Measurements from ENCODE around the gene VWA8. TPM values are rescaled to one million over a fixed set of nuclear protein-coding genes. Genes with fewer than 3 reads are reported as not detected.

VWA8 gene
- polyA plus RNA-seq, 3 donors: 2.0 to 4.4 (median 3.4) TPM

GRCh38 chr13:41827507-41828213 lies 133.2 kb downstream of the VWA8 start:
- no peaks in the 10 kb centered on the region for H3K4me1 ChIP-seq (ENCODE audit: control insufficient read depth in 1 of 2, insufficient read depth in 2 of 2, low read length in 2 of 2)
- no peak overlapping the region for H3K4me2 ChIP-seq (replicated peaks; ENCODE audit: extremely low read depth, low read length, poor library complexity, severe bottlenecking)
- no peak overlapping the region for H3K4me3 ChIP-seq (replicated peaks in 1 of 3; ENCODE audit: low read depth in 2 of 3, low read length in 3 of 3)
- H3K27me3 ChIP-seq (ENCODE audit: control insufficient read depth in 2 of 2, insufficient read depth in 2 of 2, low read length in 2 of 2): no peaks in the 10 kb centered on the region
- no peak overlapping the region for H3K4me3 Mint-ChIP-seq
- no peaks in the 10 kb centered on the region for H3K79me2 ChIP-seq (ENCODE audit: insufficient read depth, low read length)
- no CpG with 5 or more reads among the region's 5 CpGs for WGBS (ENCODE audit: insufficient coverage)
- H3K27ac ChIP-seq (ENCODE audit: low read depth in 1 of 2, low read length in 2 of 2): no peak overlapping the region
- H3K4me1 Mint-ChIP-seq: no peaks in the 10 kb centered on the region
- H3K27ac Mint-ChIP-seq: no peak overlapping the region
- intact Hi-C loops (cut with micrococcal nuclease): no loop called here
- H4K20me1 ChIP-seq (ENCODE audit: insufficient read depth, low read length): no peaks in the 10 kb centered on the region
- no peak overlapping the region for H2AFZ ChIP-seq (ENCODE audit: insufficient read depth, low read depth, low read length, poor library complexity, severe bottlenecking)
- peaks cover 0 to 7% of the 10 kb centered on the region in 2 donors for H3K36me3 ChIP-seq (replicated peaks in 1 of 2; ENCODE audit: control insufficient read depth in 1 of 2, insufficient read depth in 2 of 2, low read length in 2 of 2)
- no peaks in the 10 kb centered on the region for H3K9me3 Mint-ChIP-seq
- H3K9me3 ChIP-seq (replicated peaks in 1 of 2; ENCODE audit: control insufficient read depth in 1 of 2, insufficient read depth in 1 of 2, low read length in 2 of 2): no peaks in the 10 kb centered on the region
- H3K9ac ChIP-seq (ENCODE audit: insufficient read depth, low read length, poor library complexity, severe bottlenecking): no peak overlapping the region
- DNase-seq: no peak
- TF ChIP-seq CTCF (IDR thresholded peaks at IDR 0.05): no peak
- H3K27me3 Mint-ChIP-seq (ENCODE audit: low read depth in 3 of 3): peaks cover 0 to 2% (median 0%) of the 10 kb centered on the region in 3 donors
- peaks cover 26 to 43% of the 10 kb centered on the region in 2 donors for H3K36me3 Mint-ChIP-seq

- no peaks in the 10 kb centered on the region for H3K4me1 ChIP-seq (ENCODE audit: control insufficient read depth in 1 of 2, insufficient read depth in 2 of 2, low read length in 2 of 2)
- no peaks in the 10 kb centered on the region for H4K20me1 ChIP-seq (ENCODE audit: insufficient read depth, low read length)
- no peak overlapping the region for H3K4me3 Mint-ChIP-seq
- no peaks in the 10 kb centered on the region for H3K9me3 ChIP-seq (replicated peaks in 1 of 2; ENCODE audit: control insufficient read depth in 1 of 2, insufficient read depth in 1 of 2, low read length in 2 of 2)
- no peak for TF ChIP-seq CTCF (IDR thresholded peaks at IDR 0.05)
- peaks cover 23 to 36% of the 10 kb centered on the region in 2 donors for H3K36me3 Mint-ChIP-seq
- no peak overlapping the region for H3K27ac Mint-ChIP-seq
- intact Hi-C loops (cut with micrococcal nuclease): no loop called here
- no peaks in the 10 kb centered on the region for H3K79me2 ChIP-seq (ENCODE audit: insufficient read depth, low read length)
- H3K9ac ChIP-seq (ENCODE audit: insufficient read depth, low read length, poor library complexity, severe bottlenecking): no peak overlapping the region
- H3K4me1 Mint-ChIP-seq: no peaks in the 10 kb centered on the region
- H3K4me3 ChIP-seq (replicated peaks in 1 of 3; ENCODE audit: low read depth in 2 of 3, low read length in 3 of 3): no peak overlapping the region
- peaks cover 0 to 2% (median 0%) of the 10 kb centered on the region in 3 donors for H3K27me3 Mint-ChIP-seq (ENCODE audit: low read depth in 3 of 3)
- H3K27ac ChIP-seq (ENCODE audit: low read depth in 1 of 2, low read length in 2 of 2): no peak overlapping the region
- no peaks in the 10 kb centered on the region for H3K9me3 Mint-ChIP-seq
- H3K4me2 ChIP-seq (replicated peaks; ENCODE audit: extremely low read depth, low read length, poor library complexity, severe bottlenecking): no peak overlapping the region
- H2AFZ ChIP-seq (ENCODE audit: insufficient read depth, low read depth, low read length, poor library complexity, severe bottlenecking): no peak overlapping the region
- no peaks in the 10 kb centered on the region for H3K27me3 ChIP-seq (ENCODE audit: control insufficient read depth in 2 of 2, insufficient read depth in 2 of 2, low read length in 2 of 2)
- DNase-seq: no peak
- peaks cover 0 to 7% of the 10 kb centered on the region in 2 donors for H3K36me3 ChIP-seq (replicated peaks in 1 of 2; ENCODE audit: control insufficient read depth in 1 of 2, insufficient read depth in 2 of 2, low read length in 2 of 2)
Measured at GRCh38 chr13:41825691-41826090, 135.2 kb downstream of the VWA8 start.
